A673 (cell line): ENCODE measurements around the gene RSBN1. TPM values are rescaled to one million over a fixed set of nuclear protein-coding genes. Genes with fewer than 3 reads are reported as not detected.

Experiments
- BruUV-seq: library from RNA; stranded (reverse); fragments of 400-500 nt; replicated peaks from 2 replicates; lab custom pipeline; 2021; lab: Mats Ljungman, UMichigan
- CTCF ChIA-PET: fragments of 300-600 bp; sonication (Branson Sonifier 250); formaldehyde crosslinking; loops from one replicate; lab custom pipeline; 2022; ENCODE audit warnings: antibody characterized with exemption; lab: Charles Lee
- POLR2A ChIA-PET: fragments of 300-600 bp; sonication (Branson Sonifier 250); formaldehyde crosslinking; loops from one replicate; lab custom pipeline; 2022; ENCODE audit warnings: antibody characterized with exemption; ENCODE audit not compliant: low non-redundant PET; lab: Charles Lee
- DNase-seq: peaks from one replicate; pipeline ENCODE4 v3.0.0-alpha.2; 2015; ENCODE audit warnings: low spot score
- H3K27ac ChIP-seq: fragments of 200-600 bp; sonication (generic); 2 replicates; pipeline ENCODE4 v1.5.1; 2016; ENCODE audit warnings: mixed run types, low read depth, mild to moderate bottlenecking, mixed read lengths, antibody characterized with exemption, low read length; ENCODE audit not compliant: poor library complexity, severe bottlenecking
- H3K27me3 ChIP-seq: fragments of 200-600 bp; sonication (generic); replicated peaks from 2 replicates; pipeline ENCODE4 v1.6.1; 2017; ENCODE audit warnings: mixed run types, low read depth, mild to moderate bottlenecking, mixed read lengths, antibody characterized with exemption, low read length; ENCODE audit not compliant: insufficient read depth, poor library complexity
- H3K36me3 ChIP-seq: fragments of 200-600 bp; sonication (generic); 2 replicates; pipeline ENCODE4 v1.6.1; 2016; ENCODE audit warnings: mixed run types, mild to moderate bottlenecking, mixed read lengths, antibody characterized with exemption, low read length; ENCODE audit not compliant: insufficient read depth, poor library complexity, severe bottlenecking
- H3K4me1 ChIP-seq: fragments of 200-600 bp; sonication (generic); 2 replicates; pipeline ENCODE4 v1.6.1; 2017; ENCODE audit warnings: mixed run types, mild to moderate bottlenecking, mixed read lengths, antibody characterized with exemption, low read length; ENCODE audit not compliant: insufficient read depth, poor library complexity, severe bottlenecking
- H3K4me3 ChIP-seq: fragments of 200-600 bp; sonication (generic); 2 replicates; pipeline ENCODE4 v1.5.1; 2016; ENCODE audit warnings: low read depth, mixed run types, mild to moderate bottlenecking, mixed read lengths, low read length; ENCODE audit not compliant: poor library complexity, severe bottlenecking
- H3K9me3 ChIP-seq: fragments of 200-600 bp; sonication (generic); 2 replicates; pipeline ENCODE4 v1.6.1; 2016; ENCODE audit warnings: mixed run types, low read depth, mild to moderate bottlenecking, mixed read lengths, antibody characterized with exemption, low read length; ENCODE audit not compliant: poor library complexity, severe bottlenecking
- EZH2 ChIP-seq: fragments of 200-600 bp; sonication (generic); IDR thresholded peaks from 2 replicates; pipeline ENCODE4 v1.6.1; 2017; ENCODE audit warnings: borderline replicate concordance, low read depth, mild to moderate bottlenecking, mixed read lengths, antibody characterized with exemption, low read length; ENCODE audit not compliant: poor library complexity, severe bottlenecking
- intact Hi-C: fragments of 100-400 bp; cut with micrococcal nuclease; formaldehyde crosslinking; loops from one replicate; pipeline ENCODE4 v1.10.0; 2022; ENCODE audit not compliant: unreplicated experiment
- total RNA-seq: library from RNA; stranded (reverse); gene quantifications from 2 replicates; pipeline ENCODE4 v1.2.3, GENCODE V29; 2021
- TF ChIP-seq, protein P1 (sequence below): fragments of 300-800, 200-600 bp; sonication (generic); conservative IDR thresholded peaks from 2 replicates; pipeline ENCODE4 v1.5.1; 2017; ENCODE audit warnings: low read depth, mild to moderate bottlenecking, antibody characterized with exemption, low read length, moderate library complexity, mixed read lengths

The RSBN1 gene
- total RNA-seq, 1 experiment from 2014 or later = 18.3 TPM

DNA sequence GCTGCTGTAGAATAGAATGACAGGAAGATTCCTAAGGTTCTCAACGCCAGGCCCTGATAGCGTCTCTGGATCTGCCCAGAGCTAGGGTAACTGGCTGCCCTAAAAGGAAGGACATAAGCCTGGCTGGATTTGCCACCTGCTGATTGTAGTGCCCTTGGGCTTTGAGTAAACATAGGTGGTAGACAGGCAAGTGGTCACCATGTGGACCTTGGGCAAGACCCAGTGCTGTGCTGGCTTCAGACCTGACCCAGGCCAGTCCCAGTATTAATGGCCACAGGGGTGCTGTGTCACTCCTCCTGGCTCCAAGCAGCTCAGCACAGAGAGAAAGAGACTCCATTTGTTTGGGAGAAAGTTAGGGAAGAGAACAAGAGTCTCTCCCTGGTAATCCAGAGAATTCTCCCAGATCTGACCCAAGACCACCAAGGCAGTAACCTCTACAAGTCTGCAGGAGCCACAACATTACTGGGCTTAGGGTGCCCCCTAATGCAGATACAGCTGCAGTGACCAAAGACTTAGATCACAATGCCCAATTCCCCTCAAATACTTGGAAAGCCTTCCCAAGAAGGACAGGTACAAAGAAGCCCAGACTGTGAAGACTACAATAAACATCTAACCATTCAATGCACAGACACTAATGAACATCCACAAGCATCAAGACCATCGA, 97.5 kb downstream of the RSBN1 start:
- no peaks in the 10 kb centered on the region for H3K27me3 ChIP-seq
- CTCF ChIA-PET = no interaction called here
- H3K4me1 ChIP-seq = no peaks in the 10 kb centered on the region
- POLR2A ChIA-PET = no interaction called here
- no peak overlapping the region for H3K4me3 ChIP-seq
- peaks cover 25% of the 10 kb centered on the region for H3K36me3 ChIP-seq
- BruUV-seq = no TSS peak
- H3K27ac ChIP-seq = no peak overlapping the region
- no peak for DNase-seq
- intact Hi-C loops = no loop called here
- no peaks in the 10 kb centered on the region for H3K9me3 ChIP-seq
- TF ChIP-seq EZH2 = no peak
- TF ChIP-seq, protein P1, sequence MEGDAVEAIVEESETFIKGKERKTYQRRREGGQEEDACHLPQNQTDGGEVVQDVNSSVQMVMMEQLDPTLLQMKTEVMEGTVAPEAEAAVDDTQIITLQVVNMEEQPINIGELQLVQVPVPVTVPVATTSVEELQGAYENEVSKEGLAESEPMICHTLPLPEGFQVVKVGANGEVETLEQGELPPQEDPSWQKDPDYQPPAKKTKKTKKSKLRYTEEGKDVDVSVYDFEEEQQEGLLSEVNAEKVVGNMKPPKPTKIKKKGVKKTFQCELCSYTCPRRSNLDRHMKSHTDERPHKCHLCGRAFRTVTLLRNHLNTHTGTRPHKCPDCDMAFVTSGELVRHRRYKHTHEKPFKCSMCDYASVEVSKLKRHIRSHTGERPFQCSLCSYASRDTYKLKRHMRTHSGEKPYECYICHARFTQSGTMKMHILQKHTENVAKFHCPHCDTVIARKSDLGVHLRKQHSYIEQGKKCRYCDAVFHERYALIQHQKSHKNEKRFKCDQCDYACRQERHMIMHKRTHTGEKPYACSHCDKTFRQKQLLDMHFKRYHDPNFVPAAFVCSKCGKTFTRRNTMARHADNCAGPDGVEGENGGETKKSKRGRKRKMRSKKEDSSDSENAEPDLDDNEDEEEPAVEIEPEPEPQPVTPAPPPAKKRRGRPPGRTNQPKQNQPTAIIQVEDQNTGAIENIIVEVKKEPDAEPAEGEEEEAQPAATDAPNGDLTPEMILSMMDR = no peak

Other genes starting within 250 kb of the RSBN1 start
- 57.2 and 59.2 TPM in 2 replicates for gene PHTF1, start 53.0 kb downstream of the RSBN1 start, total RNA-seq
- 0.09 and 0.26 TPM in 2 replicates for gene PTPN22, start 59.2 kb upstream of the RSBN1 start, total RNA-seq
- 1.1 TPM in 2 replicates for gene BCL2L15, start 75.1 kb upstream of the RSBN1 start, total RNA-seq
- gene AP4B1, start 92.3 kb upstream of the RSBN1 start, total RNA-seq = 42.7 and 48.9 TPM in 2 replicates
- 30.2 and 34.6 TPM in 2 replicates for gene DCLRE1B, start 92.8 kb upstream of the RSBN1 start, total RNA-seq
- 71.8 and 81.3 TPM in 2 replicates for gene HIPK1, start 116.8 kb upstream of the RSBN1 start, total RNA-seq
- 319 and 349 TPM in 2 replicates for gene OLFML3, start 167.0 kb upstream of the RSBN1 start, total RNA-seq